WTC11 (cell line): Measurements from ENCODE around the gene IDH1.

ENCODE experiments used
- CREM ChIP-seq: sonication (generic); formaldehyde crosslinking; IDR thresholded peaks from 2 replicates; pipeline ENCODE4 v1.8.1; 2022; ENCODE audit warnings: mild to moderate bottlenecking, missing genetic modification reagents, moderate library complexity
- ESRRA ChIP-seq: sonication (generic); formaldehyde crosslinking; IDR thresholded peaks from 2 replicates; pipeline ENCODE4 v1.8.1; 2022; ENCODE audit warnings: mild to moderate bottlenecking, missing genetic modification reagents, borderline replicate concordance
- FOXJ3 ChIP-seq: sonication (generic); formaldehyde crosslinking; IDR thresholded peaks from 2 replicates; pipeline ENCODE4 v1.9.0; 2021; ENCODE audit warnings: missing genetic modification reagents, mild to moderate bottlenecking, borderline replicate concordance
- HMGA2 ChIP-seq: fragments of 250-450 bp; sonication (Bioruptor Pico); IDR thresholded peaks from 2 replicates; pipeline ENCODE4 v1.4.0; 2021; ENCODE audit warnings: mild to moderate bottlenecking, moderate library complexity
- NFYB ChIP-seq: sonication (generic); formaldehyde crosslinking; conservative IDR thresholded peaks from 2 replicates; pipeline ENCODE4 v1.8.0; 2022; ENCODE audit warnings: low read depth, missing genetic modification reagents
- SP1 ChIP-seq: sonication (generic); formaldehyde crosslinking; conservative IDR thresholded peaks from 2 replicates; pipeline ENCODE4 v1.8.1; 2022; ENCODE audit warnings: missing genetic modification reagents
- ZBTB21 ChIP-seq: sonication (generic); formaldehyde crosslinking; IDR thresholded peaks from 2 replicates; pipeline ENCODE4 v1.8.1; 2023; ENCODE audit warnings: mild to moderate bottlenecking, missing genetic modification reagents, borderline replicate concordance
- TF ChIP-seq, protein P1 (sequence below): fragments of 200-600 bp; IDR thresholded peaks from 2 replicates; pipeline ENCODE4 v1.8.0; 2022; ENCODE audit warnings: antibody characterized with exemption
- TF ChIP-seq, protein P2 (sequence below): sonication (generic); formaldehyde crosslinking; IDR thresholded peaks from 2 replicates; pipeline ENCODE4 v1.8.0; 2022; ENCODE audit warnings: mild to moderate bottlenecking, missing genetic modification reagents
- TF ChIP-seq, protein P3 (sequence below): sonication (generic); formaldehyde crosslinking; IDR thresholded peaks from 2 replicates; pipeline ENCODE4 v1.8.1; 2022; ENCODE audit warnings: mild to moderate bottlenecking, moderate library complexity, missing genetic modification reagents
- TF ChIP-seq, protein P4 (sequence below): sonication (generic); formaldehyde crosslinking; conservative IDR thresholded peaks from 2 replicates; pipeline ENCODE4 v1.8.1; 2022; ENCODE audit warnings: mild to moderate bottlenecking, missing genetic modification reagents

DNA sequence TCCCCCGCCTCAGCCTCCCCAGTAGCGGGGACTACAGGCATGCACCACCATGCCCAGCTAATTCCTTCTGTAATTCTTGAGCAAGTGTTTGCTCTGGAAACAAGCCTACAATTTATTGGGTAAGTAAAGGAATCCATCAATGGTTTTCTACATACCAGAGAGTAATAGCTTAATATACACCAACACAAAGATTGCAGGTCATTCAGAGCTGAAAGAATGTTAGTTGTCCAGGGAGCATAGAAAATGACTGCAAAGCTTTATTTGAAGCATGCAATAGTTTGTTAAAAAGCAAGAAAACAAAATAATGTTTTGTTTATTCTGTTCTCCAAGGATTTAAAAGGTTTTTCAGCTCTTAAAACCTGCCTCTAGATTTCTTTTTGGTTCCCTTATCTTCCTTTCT lies 5.6 kb downstream of the IDH1 start:
- TF ChIP-seq, protein P1, sequence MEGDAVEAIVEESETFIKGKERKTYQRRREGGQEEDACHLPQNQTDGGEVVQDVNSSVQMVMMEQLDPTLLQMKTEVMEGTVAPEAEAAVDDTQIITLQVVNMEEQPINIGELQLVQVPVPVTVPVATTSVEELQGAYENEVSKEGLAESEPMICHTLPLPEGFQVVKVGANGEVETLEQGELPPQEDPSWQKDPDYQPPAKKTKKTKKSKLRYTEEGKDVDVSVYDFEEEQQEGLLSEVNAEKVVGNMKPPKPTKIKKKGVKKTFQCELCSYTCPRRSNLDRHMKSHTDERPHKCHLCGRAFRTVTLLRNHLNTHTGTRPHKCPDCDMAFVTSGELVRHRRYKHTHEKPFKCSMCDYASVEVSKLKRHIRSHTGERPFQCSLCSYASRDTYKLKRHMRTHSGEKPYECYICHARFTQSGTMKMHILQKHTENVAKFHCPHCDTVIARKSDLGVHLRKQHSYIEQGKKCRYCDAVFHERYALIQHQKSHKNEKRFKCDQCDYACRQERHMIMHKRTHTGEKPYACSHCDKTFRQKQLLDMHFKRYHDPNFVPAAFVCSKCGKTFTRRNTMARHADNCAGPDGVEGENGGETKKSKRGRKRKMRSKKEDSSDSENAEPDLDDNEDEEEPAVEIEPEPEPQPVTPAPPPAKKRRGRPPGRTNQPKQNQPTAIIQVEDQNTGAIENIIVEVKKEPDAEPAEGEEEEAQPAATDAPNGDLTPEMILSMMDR = no peak
- no peak for TF ChIP-seq ESRRA (CRISPR knock-in tag)
- TF ChIP-seq, protein P2, sequence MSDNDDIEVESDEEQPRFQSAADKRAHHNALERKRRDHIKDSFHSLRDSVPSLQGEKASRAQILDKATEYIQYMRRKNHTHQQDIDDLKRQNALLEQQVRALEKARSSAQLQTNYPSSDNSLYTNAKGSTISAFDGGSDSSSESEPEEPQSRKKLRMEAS = no peak
- no peak for TF ChIP-seq FOXJ3
- TF ChIP-seq CREM (CRISPR knock-in tag) = no peak
- TF ChIP-seq HMGA2 (CRISPR knock-in tag) = no peak
- no peak for TF ChIP-seq ZBTB21 (CRISPR knock-in tag)
- TF ChIP-seq NFYB (CRISPR knock-in tag) = no peak
- TF ChIP-seq, protein P3, sequence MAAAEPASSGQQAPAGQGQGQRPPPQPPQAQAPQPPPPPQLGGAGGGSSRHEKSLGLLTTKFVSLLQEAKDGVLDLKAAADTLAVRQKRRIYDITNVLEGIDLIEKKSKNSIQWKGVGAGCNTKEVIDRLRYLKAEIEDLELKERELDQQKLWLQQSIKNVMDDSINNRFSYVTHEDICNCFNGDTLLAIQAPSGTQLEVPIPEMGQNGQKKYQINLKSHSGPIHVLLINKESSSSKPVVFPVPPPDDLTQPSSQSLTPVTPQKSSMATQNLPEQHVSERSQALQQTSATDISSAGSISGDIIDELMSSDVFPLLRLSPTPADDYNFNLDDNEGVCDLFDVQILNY (CRISPR knock-in tag) = no peak
- TF ChIP-seq, protein P4, sequence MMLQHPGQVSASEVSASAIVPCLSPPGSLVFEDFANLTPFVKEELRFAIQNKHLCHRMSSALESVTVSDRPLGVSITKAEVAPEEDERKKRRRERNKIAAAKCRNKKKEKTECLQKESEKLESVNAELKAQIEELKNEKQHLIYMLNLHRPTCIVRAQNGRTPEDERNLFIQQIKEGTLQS (CRISPR knock-in tag) = no peak
- no peak for TF ChIP-seq SP1 (CRISPR knock-in tag)
